DMS153 treated with DMSO at 0.1 percent for 48 hours (cell line): Measurements from ENCODE around the gene SPEM1.

Experiments
- DNase-seq: peaks from one replicate; lab custom pipeline; 2025; ENCODE audit not compliant: unreplicated experiment; lab: John Stamatoyannopoulos, UW

SPEM1 gene

DNA sequence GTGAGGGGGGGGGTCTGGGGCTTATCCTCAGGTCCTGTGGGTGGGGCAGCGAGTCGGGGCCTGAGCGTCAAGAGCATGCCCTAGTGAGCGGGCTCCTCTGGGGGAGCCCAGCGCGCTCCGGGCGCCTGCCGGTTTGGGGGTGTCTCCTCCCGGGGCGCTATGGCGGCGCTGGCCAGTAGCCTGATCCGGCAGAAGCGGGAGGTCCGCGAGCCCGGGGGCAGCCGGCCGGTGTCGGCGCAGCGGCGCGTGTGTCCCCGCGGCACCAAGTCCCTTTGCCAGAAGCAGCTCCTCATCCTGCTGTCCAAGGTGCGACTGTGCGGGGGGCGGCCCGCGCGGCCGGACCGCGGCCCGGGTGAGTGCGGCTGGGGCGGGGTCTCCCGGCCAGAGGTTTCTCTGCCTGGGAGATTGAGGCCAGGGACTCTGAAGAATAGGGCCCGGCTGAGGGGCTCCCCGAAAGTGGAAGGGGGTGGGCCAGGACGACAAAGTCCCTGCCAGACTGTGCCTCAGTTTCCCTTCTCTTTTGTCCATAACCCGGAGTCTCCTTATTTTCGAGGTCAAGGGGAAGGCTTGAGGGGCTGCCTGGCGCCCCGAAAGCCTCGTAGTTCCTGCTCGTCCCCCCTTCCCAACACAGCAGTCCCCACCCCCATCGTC lies 19.5 kb downstream of the SPEM1 start, which contains the start of gene FGF11:
Gene FGF11 (plus strand): TSS at position 51 of the 651 bp plus-strand sequence. CDS start 109 bp downstream, at position 160.
- DNase-seq, result no peak

DNA sequence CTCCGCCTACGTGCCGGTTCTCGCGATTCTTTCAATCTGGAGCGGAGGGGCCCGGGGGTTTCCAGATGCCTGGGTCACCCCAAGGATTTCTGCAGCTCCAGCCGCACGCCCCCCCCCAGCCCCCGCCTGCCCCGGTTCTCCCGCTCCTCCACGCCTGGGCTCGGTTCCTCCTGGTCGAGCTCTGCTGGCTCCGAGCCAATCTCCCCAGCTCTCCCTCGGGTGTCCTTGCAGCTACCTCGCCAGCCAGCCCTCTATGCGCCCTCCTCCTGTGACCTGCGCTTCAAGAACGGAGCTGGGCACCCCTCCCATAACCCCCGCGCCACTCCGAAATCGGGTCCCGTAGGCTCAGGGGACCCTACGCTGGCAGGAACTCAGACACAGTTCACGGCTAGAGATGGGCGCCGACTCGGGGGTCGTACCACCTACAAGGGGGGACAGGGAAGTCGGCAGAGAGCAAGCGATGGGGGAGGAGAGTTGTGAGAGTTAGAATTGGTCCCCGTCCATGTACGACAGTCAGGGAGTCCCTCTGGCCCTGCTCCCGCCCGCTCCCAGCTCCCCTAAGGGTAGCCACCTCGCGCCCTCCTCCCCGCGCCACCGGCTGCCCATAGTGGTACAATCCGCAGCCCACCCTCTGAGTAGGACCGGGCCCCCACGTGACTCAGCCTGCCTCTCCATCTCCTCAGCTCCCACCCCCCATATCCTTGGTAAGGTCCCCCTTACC lies 20.1 kb downstream of the SPEM1 start:
- no peak for DNase-seq

DNA sequence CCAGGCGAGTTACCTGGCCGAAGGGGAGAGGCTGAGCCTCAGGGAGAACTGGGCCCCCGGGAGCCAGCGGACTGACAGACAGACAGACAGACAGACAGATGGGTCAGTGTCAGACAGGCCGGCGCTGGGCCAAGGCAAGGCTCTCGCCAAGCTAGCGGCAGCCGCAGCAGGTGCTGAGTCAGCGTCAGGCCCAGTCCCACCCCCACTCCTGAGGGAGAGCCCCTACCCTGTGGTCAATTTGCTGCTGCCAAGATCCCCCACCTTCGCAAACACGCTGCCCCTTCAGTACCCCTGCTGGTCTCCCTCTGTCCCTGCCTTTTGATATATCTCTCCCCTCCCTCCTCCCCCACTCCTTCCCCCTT lies 20.7 kb downstream of the SPEM1 start:
- no peak for DNase-seq

DNA sequence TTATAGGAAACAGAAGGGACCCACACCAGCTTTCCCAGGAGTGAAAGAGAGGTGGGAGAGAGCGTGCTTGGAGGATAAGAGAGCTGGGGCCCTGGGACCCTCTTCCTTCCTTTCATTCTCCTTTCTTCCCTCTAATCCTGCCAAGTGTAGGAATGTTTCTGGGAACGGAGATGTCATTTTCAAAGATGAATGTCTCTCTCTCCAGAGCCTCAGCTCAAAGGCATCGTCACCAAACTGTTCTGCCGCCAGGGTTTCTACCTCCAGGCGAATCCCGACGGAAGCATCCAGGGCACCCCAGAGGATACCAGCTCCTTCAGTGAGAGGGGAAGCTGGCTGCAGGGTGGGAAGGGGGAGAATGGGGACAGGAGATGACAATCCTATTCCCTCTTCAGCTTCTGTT lies 21.1 kb downstream of the SPEM1 start:
- no peak for DNase-seq

DNA sequence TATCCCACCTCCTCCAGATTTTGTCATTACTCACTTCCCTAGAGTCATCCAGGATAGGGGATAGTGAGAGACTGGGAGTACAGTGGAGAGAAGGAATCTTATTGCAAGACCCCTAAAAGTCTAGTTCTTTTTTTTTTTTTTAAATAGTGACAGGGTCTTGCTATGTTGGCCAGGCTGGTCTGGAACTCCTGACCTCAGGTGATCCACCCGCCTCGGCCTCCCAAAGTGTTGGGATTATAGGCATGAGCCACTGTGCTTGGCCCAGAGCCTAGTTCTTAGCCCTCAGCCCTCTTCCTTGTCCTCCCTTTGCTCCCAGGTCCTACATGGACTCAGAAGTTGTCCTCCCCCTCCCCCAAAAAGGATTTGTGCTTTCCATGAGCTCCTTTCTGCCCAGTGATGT lies 22.0 kb downstream of the SPEM1 start:
- no peak for DNase-seq

DNA sequence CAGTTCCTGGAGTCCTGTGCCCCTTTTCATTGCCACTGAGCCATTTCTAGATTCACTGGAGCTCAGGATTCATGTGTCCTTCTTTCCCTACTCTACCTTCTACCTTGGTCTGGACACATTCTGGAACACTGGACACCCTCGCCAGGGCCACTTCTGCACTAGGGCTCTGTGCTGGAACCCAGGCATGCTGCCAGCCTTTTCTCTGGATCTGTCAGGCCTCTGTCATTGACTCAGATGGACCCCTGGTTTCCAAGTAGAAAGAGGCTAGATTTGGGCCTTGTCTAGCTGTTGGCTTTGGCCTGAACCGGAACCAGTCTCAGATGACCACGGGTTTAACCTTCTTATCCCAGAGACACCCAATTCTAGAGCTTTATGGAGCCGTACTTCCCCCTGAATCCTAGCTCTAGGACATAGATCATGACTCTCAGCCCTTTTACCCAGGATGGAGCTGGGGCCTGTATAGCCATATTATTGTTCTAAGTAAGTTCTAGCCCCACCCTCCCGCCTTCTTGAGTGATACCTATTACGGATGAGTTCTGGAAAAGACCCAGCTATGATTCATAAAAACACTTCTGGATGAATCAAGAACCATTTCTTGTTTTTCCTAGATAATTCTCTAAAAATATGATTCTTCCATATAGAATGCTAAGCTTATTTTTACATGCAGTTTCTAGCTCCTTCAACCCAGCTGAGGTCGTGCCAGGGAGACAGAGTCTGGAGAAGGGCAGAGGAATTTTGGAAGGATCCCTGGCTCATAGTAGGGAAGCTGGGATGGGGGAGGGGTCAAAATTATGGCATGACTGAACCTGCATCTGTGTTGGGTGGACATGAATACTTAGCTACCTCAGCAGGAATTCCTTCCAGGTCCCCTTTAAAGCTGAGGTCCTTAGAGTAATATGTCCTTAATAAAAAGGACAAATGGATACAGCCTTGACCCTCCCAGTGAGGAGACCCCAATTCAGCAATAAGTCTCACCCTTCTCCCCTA lies 23.7 kb downstream of the SPEM1 start:
- DNase-seq, result no peak

DNA sequence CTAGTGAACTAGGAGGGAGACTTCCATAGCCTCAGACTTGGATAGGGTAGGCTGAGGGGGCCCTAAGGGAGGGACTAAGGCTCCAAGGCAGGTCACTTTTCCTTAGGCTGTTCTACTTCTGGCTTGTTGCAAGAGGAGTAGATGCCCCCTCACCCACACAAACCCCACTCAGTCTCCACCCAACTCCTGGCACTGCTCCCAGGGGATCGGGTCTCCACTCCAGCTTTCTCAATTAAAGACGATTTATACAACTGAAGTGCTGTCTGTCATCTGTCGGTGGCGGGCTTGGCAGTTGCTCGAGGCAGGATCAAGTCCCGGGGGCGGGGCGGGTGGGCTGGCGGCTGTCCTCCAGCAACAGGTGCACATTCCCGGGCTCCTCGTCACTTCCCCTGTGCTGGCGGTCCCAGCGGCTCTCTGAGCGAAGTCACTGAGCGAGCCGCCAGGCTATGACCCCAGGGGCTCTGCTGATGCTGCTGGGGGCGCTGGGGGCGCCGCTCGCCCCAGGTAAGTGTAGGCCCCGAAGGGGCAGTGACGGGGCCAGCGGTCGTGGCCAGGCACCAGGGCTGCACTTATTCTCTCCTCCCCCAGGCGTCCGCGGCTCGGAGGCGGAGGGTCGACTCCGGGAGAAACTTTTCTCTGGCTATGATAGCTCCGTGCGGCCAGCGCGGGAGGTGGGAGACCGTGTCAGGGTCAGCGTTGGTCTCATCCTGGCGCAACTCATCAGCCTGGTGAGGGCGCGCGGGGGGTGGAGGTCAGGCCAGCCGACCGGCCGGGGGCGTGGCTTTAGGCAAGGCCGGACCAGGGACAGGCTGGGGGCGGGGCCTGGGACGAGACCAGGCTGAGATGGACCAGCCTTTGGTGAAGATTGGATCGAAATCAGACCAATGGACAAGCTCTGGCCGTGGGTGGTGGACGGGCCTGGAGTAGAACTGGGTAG lies 24.8 kb downstream of the SPEM1 start, which contains the start of gene CHRNB1:
Gene CHRNB1 (plus strand): TSS at position 380 of the 937 bp plus-strand sequence. CDS start 67 bp downstream, at position 447.
- no peak for DNase-seq

DNA sequence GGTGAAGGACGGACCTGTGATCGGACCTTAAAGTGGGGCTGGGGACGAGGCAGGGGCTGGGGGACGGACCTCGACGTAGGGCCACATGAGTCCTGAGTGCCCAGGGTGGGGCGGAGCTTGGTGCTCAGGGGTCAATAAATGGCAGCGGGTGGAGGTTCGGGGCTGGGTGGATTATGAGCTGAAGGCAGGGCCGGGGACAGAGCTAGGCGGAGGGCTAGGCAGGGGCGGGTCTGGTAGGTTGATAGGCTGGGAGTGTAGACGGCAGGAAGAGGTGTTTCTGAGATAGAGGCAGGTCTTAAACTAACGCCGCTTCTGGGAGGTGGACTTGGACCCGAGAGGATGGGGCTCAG lies 25.5 kb downstream of the SPEM1 start:
- DNase-seq, result no peak

DNA sequence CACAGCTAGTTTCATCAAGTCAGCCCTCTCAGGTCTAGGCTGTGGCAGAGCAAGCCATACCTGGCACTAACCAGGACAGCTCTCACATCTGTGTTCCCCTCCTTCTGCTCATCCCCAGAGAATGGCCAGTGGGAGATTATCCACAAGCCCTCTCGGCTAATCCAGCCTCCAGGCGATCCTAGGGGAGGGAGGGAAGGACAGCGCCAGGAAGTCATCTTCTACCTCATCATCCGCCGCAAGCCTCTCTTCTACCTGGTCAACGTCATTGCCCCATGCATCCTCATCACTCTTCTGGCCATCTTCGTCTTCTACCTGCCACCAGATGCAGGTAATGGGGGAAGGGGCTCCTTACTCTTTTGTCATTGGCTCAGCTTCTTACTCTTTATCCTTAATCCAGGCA lies 28.3 kb downstream of the SPEM1 start:
- DNase-seq, result no peak

DNA sequence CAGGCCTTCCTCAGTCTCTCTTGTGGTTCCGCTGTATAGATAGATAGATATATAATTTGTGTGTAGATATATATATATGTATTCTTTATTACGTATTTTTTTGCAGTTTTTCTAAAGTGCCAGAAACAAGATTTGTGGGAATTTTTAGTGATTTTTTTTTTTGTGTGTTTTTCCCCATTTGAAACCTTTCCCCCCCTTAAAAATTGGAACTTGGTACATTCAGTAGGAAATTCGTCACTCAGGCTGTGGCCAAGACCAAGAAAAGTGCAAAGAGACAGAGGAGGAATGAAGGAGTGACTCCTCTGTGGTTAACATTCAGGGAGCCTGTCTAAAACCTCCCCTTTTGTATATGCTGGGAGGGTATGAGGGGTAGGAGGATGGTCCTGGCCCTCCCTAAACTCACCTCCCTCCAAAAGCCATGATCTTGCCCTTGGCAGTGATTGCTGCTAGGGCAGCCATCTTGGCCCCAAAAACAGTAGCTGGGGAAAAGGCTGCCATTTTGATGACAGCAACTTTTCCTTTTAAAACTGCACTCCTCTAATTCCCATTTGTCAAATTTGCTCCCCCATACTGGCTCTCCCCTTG lies 39.9 kb downstream of the SPEM1 start:
- DNase-seq, result no peak

DNA sequence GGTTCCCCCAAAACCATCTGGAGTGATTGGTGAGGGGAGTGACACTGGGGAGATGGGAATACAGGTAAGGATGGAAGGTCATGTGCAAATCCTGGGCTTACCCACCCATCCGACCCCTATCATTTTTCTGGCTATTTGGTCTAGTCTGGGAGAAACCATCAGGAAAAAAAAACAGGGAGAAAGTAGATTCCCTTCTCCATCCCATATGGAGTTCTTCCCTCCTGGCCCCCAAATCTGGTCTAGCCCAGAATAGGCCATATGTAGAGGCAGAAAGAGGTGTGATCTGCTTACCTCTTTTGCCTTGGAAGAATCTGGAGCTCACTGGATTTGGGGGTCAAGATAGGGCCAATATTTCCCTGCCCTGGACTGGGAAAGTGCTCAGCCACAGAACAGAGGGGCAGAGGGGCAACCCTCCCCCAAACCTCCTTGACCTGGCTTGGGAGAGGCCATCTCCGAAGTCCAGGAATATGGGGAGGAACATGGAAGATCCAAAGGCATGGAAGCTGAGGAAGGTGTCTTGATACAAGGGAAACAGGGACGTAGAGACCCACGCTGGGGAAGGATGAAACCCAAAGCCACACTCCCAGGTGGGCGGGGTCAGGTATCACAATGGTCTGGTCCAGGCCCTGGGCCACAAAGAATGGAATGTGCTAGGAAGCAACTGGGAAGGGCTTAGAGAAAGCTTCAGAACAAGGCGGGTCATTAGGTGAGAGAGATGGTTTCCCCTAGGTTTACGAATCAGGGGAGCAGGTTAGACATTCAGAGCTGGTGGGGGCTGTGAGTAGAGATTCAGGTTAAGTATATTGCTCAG lies 40.9 kb downstream of the SPEM1 start:
- DNase-seq, result no peak

DNA sequence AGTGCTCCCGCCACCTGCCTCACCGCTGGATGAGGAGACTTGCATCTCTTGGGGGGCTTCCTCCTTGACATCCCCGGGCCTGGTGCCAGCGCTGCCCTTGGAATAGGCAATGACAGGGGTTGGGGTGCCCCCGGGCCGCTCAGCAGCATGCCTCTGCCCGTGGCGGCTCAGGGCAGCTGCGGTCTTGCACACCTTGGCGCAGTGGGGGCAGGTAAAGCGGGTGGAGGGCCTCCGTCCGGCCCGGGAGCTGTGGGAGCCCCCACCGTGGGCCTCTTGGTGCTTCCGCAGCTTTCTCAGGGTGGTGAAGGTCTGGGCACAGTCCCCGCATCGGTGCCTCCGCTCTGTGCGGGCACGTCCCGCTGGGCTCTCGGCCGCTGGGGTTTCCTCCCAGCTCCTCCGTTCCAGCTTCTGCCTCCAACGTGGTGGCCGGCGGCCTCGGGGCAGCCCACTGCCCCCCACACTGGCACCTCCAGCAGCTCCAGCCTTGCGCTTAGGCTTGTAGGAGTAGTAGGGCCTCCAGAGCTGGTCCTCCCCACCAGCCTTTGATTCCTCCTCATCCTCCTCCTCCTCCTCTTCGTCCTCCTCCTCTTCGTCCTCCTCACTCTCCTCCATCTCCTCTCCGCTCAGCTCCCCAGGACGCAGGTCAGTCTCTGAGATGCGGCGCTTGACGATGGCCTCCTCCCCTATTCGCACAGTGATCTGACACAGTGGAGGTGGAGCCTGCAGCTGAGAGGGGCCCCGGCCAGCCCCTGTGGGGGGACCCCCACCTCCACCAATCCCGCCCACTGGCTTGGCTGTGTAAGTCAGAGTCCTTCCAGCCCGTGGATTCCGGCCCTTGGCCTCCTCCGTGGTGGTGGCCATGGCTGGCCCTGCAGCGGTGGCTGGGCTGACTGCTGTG lies 42.6 kb downstream of the SPEM1 start:
- no peak for DNase-seq

DNA sequence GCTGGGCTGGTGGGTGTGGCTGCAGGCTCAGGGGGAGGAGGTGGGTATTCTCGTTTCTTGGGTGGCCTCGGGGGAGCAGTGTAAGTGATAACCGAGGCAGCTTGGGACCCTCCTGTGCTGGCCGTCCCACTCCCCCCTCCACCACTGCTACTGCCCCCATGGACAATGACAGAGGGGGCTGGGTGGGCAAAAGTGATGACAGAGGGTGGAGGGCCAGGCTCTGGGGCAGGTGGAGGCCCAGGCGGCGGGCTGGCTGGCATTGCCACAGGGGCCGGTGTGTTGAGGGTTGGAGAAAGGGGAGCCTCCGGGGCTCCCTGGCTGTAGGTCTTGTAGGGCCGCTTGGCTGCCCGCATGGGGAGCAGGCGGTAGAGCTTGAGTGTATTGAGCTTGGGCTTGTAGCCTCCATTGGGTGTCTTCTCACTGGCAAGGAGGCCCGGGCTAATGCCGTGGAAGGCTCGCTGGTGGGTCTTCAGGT lies 43.3 kb downstream of the SPEM1 start:
- DNase-seq, result no peak

DNA sequence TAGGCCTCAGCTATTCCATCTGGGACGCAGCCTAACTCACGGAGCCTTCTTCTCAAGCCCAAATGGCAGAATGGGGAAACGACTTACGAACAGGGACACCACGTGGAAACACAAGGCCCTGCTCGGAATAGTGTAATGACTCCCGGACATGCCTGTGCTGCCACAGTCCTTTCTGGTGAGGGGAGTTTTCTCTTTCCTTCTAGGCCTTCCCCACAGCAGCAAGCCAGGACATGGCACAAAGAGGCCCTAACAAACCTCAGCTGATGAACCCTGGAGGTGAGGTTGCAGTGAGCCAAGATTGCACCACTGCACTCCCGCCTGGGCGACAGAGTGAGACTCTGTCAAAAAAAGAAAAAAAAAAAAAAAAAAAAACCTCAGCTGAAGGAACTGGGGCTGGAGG lies 44.0 kb downstream of the SPEM1 start:
- DNase-seq, result no peak

DNA sequence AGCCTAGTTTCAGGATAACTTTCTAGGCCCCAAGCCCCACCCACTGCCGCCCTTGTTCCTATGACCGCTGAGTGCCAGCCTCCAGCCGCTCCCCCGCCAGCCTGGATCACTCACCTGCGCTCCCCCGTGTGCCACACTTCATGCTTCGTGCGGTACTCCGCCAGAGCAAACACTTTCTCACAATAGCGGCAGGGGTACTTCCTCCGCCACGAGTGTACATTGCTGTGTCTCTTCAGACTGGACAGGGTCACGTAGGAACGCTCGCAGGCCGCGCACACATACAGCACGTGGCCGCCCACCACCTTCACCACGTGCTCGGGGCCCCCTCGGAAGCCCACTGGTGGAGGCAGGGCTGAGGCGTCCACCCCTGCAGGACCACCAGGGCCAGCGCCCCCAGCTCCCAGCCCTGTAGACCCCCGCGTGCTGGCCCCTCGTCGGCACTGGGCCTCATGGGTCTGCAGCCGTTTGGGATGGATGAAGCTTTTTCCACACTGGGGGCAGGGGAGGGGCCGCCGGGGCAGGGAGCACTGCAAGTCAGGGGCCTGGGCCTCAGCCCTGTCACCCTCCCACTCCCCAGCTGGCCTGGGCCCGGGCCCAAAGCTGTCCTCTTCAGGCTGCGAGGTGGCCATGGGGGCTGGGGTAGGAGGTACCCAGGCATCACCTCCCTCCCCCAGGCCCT lies 45.6 kb downstream of the SPEM1 start:
- DNase-seq, result no peak

DNA sequence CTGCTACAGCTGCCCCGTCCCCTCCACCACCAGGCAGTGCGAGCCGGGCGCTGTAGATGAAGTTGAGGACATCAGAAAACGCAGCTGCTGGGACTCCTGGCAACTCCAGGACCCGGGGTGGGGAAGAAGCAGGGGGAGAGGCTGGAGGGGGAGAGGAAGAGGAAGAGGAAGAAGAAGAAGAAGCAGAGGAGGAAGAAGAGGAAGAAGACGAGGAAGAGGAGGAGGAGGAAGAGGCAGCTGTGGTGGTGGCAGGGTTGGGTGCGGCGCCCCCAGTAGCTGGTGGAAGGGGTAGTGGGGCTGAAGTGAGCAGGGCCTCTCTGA lies 46.2 kb downstream of the SPEM1 start:
- no peak for DNase-seq

DNA sequence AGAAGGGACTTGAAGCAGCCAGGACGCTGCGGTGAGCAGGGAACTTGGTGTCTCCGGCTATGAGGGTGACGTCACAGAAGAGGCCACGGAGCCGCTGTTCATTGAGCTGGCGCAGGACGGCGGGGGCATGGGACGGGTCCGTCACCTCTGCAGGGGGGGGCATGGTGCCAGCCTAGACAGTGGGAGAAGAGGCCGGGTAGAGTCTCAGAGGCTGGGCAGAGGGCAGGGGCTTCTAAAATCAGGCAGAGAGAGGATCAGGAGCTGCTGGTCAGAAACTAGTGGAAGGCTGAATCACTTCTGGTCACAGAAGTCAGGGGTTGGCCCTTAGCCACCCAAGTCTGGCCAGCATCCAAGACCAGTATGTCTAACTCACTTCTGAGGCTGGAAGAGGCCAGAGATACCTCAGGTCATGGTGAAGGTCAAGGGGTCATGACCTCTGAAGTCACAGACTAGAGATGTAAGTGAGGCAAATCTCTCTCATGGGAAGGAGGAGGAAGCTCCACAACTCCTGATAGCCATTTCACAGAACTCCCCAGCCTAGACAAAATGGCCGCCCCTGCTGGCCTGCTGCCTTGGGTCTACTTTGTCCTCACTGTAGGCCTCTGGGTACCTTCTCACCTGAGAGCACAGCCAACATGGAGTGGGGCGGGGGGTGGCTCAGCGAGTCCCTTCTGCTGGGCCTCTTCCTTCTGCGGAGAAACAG lies 46.7 kb downstream of the SPEM1 start:
- no peak for DNase-seq
